Thyroid gland (tissue), 4 donors: ENCODE results near the gene GNG12. TPM values are rescaled to one million over a fixed set of nuclear protein-coding genes. Genes with fewer than 3 reads are reported as not detected.
A peak's percentile ranks its signal among the peaks of the same experiment; 100 is the strongest.

ENCODE experiments used
- DNase-seq, 2 donors: peaks; one replicate each; pipeline ENCODE4 v3.0.0-alpha.2; 2019
- H3K27ac ChIP-seq, 3 donors: fragments of 200-600 bp; sonication (generic); 1 replicate in 2 of 3; 2 replicates in 1 of 3; pipeline ENCODE4 v1.5.1; 2016 to 2019; ENCODE audit warnings: mild to moderate bottlenecking in 1 of 3, moderate library complexity in 1 of 3
- H3K27me3 ChIP-seq: fragments of 200-600 bp; sonication (generic); one replicate; pipeline ENCODE4 v1.5.1; 2019
- H3K36me3 ChIP-seq, 2 donors: fragments of 200-600 bp; sonication (generic); one replicate each; pipeline ENCODE4 v1.5.1; 2016 to 2019
- H3K4me1 ChIP-seq, 2 donors: fragments of 200-600 bp; sonication (generic); one replicate each; pipeline ENCODE4 v1.5.1; 2017 to 2019
- H3K4me3 ChIP-seq, 3 donors: fragments of 200-600 bp; sonication (generic); replicated peaks in 1 of 3; 1 replicate in 2 of 3; 2 replicates in 1 of 3; pipeline ENCODE4 v1.5.1; 2016; ENCODE audit warnings: mild to moderate bottlenecking in 1 of 3
- H3K9me3 ChIP-seq: fragments of 200-600 bp; sonication (generic); one replicate; pipeline ENCODE4 v1.5.1; 2017
- POLR2A ChIP-seq, 2 donors: fragments of 450-650 bp; IDR thresholded peaks; one replicate each; pipeline ENCODE4 v1.6.1; 2017; ENCODE audit warnings: antibody characterized with exemption in 2 of 2, mild to moderate bottlenecking in 2 of 2, moderate library complexity in 1 of 2
- WGBS, 2 donors: methylation state at CpG; one replicate each; pipeline ENCODE4 v1.1.5; 2017; 5-methylcytosine and 5-hydroxymethylcytosine counted together
- intact Hi-C: fragments of 100-400 bp; cut with DNase I; formaldehyde crosslinking; loops from one replicate; pipeline ENCODE4 v1.15.1; 2023
- total RNA-seq, 4 donors: library from RNA; depleted of rRNA; stranded (reverse); fragments of >200 nt; gene quantifications; one replicate each; pipeline ENCODE4 v1.2.3, GENCODE V29; 2016
- TF ChIP-seq, protein P1 (sequence below), 6 experiments: fragments of 200-600 bp in 3 of 6; fragments of 450-650 bp in 3 of 6; sonication (generic) in 3 of 6; IDR thresholded peaks; one replicate each; pipeline ENCODE4 v1.5.1; 2016 to 2019; ENCODE audit warnings: antibody characterized with exemption in 6 of 6, mild to moderate bottlenecking in 2 of 6, inconsistent platforms in 1 of 6, moderate library complexity in 1 of 6

Gene GNG12
- total RNA-seq, 4 donors from 2014 or later, result 100 to 155 (median 127) TPM

DNA sequence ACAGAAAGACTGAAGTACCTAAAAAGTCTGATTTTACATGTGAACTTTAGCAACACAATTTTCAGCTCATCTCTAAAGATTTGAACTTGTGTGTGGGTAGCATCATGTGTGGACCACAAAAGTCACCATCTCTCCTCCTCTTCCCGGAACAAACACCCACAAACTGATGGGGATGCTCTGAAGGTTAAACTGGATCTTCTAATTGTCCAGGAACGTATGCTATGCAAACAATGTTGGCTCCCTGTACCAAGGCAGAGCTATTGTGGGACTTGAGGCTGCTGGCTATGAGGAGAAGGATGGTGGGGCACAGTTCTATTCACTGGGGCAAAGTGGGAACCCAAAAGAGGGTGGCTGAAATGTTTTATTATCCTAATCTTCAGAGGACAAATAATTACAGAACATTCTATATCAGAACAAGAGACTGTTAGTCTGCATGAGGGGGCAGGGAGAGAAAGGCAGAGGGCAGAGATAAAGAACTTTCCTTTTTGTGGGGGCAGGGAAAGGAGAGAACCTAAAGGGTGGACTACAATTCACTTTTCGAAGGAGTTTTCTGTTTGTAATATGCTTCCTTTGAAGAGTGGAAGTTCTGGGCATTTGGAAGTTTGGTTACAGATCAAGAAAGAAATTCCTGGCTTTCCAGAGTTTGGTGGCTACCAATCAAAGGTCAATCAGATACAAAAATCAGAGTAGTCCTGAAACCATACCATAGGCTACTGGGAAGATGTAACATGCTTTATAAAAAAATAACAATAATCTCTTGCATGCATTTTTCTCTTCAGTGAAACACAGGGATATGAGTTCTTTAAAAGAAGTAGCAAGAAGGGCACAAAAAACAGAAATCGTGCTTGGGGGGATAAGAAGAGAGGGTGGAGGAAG is 85.4 kb downstream of the GNG12 start:
- intact Hi-C loops, result no loop called here

DNA sequence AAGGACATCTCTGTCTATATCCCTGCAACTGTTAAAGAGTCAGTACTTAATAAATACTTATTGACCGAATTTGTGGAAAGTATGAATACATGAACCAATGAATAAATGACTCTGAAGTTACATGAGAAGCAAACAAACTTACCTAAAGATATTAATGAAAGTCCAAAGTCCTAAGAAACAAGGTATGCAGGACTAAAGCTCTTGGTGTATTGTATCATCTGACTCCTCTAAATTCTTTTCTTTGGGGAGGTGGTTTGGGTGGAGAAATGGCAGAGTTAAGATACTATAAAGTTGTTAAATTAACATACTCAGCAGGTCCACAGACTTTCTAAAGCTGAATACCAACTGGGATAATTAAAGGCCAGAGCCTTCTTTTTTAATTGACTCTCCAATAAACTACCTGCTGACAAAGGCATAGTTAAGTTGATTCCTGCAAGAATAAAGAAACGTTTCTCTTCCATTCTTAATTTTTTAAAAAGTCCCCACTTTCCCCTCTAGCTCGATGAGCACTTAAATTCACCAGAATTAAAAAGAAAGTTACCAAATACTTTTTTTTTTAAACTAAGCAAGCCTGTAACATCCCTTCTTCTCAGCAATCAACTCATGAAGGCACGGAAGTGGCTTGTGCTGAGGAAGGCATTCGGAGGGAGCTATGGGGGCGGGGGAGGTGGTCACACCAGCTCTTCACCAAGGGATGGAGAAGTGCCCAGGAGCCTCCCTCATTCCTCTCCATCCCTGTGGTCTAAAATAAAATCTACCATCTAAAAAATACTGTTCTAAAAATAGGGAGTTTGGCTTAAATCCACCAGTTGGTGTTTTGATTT is 87.2 kb downstream of the GNG12 start:
- peak in 1 of 2 donors; percentile 39 for DNase-seq
- Histone ChIP-seq H3K4me3 (no peak overlapping the region), H3K27ac (peak overlapping the region in 2 of 3 donors; percentile 29 to 95), H3K4me1 (peaks cover 39 to 70% of the 10 kb centered on the region in 2 donors), H3K27me3 (no peaks in the 10 kb centered on the region), H3K9me3 (no peaks in the 10 kb centered on the region), H3K36me3 (no peaks in the 10 kb centered on the region)
- TF ChIP-seq, protein P1, sequence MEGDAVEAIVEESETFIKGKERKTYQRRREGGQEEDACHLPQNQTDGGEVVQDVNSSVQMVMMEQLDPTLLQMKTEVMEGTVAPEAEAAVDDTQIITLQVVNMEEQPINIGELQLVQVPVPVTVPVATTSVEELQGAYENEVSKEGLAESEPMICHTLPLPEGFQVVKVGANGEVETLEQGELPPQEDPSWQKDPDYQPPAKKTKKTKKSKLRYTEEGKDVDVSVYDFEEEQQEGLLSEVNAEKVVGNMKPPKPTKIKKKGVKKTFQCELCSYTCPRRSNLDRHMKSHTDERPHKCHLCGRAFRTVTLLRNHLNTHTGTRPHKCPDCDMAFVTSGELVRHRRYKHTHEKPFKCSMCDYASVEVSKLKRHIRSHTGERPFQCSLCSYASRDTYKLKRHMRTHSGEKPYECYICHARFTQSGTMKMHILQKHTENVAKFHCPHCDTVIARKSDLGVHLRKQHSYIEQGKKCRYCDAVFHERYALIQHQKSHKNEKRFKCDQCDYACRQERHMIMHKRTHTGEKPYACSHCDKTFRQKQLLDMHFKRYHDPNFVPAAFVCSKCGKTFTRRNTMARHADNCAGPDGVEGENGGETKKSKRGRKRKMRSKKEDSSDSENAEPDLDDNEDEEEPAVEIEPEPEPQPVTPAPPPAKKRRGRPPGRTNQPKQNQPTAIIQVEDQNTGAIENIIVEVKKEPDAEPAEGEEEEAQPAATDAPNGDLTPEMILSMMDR (IDR thresholded peaks at IDR 0.05), result no peak
- TF ChIP-seq POLR2A (IDR thresholded peaks at IDR 0.05), result no peak
- intact Hi-C loops, result no loop called here
- WGBS, 2 donors, result 66 to 72% methylated on average over 6 of the region's 6 CpGs

More for the DNA sequence above, 85.4 kb downstream of the GNG12 start:
- Histone ChIP-seq H3K36me3 (no peaks in the 10 kb centered on the region), H3K9me3 (no peaks in the 10 kb centered on the region), H3K27ac (peak overlapping the region; percentile 95 to 96 (median 95)), H3K27me3 (no peaks in the 10 kb centered on the region), H3K4me1 (peaks cover 49 to 80% of the 10 kb centered on the region in 2 donors), H3K4me3 (no peak overlapping the region)
- WGBS, 2 donors, result 63 to 79% methylated on average over 4 of the region's 4 CpGs
- no peak for DNase-seq
- TF ChIP-seq, protein P1 (IDR thresholded peaks at IDR 0.05), result no peak

DNA sequence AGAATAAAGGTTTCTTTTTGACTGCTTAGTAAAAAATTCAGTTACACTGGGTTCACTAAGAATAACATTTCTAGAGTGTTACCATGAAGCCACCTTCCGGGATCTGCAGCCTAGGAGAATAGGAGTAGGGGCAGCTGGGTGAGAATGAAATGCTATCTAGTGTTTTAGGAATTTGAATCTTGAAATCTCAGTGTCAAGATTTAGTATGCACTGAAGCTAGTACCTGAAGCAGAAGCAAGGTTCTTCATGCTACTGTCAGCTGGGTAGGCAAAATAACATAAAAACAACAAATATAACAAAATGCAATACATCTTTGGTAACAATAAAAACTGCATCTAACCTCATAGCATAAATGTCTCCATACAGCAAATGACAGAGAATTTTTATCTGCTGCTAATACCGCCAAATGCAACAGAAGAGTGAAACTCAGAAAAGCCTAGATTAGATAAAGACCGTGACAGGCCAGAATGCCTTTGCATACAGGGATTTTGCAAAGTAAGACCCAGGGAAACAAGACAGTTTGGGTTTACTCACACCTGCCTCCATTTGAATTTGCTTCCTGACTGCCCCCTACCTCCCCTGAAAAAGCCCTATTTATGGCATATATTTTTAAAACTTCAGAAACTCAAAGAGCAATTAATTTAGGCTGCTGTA is 90.1 kb downstream of the GNG12 start:
- Histone ChIP-seq H3K27me3 (no peaks in the 10 kb centered on the region), H3K36me3 (no peaks in the 10 kb centered on the region), H3K4me1 (peaks cover 15 to 43% of the 10 kb centered on the region in 2 donors), H3K9me3 (no peaks in the 10 kb centered on the region), H3K27ac (no peak overlapping the region), H3K4me3 (no peak overlapping the region)
- intact Hi-C loops, result no loop called here
- WGBS, 2 donors, result 83 to 88% methylated on average over 3 of the region's 3 CpGs
- TF ChIP-seq, protein P1 (IDR thresholded peaks at IDR 0.05), result no peak
- TF ChIP-seq POLR2A (IDR thresholded peaks at IDR 0.05), result no peak
- no peak for DNase-seq

DNA sequence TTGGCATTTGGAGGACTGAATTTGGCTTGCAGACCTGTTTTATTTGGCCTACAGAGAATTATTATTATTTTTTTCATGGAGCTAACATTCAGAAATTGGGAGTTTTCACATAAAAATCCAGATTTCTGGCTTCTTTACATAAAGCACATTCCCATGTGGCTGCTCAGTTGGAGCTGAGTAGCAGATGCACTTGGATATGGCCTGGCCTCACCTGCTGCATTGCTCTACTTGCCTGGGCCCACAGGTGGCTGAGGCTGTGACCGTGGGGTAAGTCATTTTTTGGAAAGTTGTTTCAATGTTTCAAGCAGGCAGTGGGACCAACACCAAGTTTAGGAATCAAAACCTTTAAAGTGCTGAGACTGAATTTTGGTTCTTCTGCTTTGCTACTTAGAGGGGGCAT is 91.5 kb downstream of the GNG12 start:
- no peak for TF ChIP-seq POLR2A (IDR thresholded peaks at IDR 0.05)
- TF ChIP-seq, protein P1 (IDR thresholded peaks at IDR 0.05), result no peak
- DNase-seq, result no peak
- no peak overlapping the region for H3K4me3 ChIP-seq
- no peaks in the 10 kb centered on the region for H3K36me3 ChIP-seq
- no peak overlapping the region for H3K27ac ChIP-seq
- intact Hi-C loops, result no loop called here
- no peaks in the 10 kb centered on the region for H3K27me3 ChIP-seq
- 81 to 92% methylated on average over 1 of the region's 1 CpG for WGBS, 2 donors
- H3K4me1 ChIP-seq, result peaks cover 5 to 33% of the 10 kb centered on the region in 2 donors
- H3K9me3 ChIP-seq, result no peaks in the 10 kb centered on the region
